ENCODE data around the gene GPATCH4.

Gene GPATCH4

GRCh38 chr1:156646738-156647211 is 45.5 kb upstream of the GPATCH4 start:
- no peak for TF ChIP-seq FOXP2 (optimal IDR thresholded peaks at IDR 0.05; ENCODE audit: borderline replicate concordance, extremely low read depth, extremely low read length, insufficient read depth)

GRCh38 chr1:156645666-156646065 is 44.4 kb upstream of the GPATCH4 start:
- no peak for TF ChIP-seq SIN3A (IDR thresholded peaks at IDR 0.05; ENCODE audit: borderline replicate concordance, insufficient read depth, low read length)
- TF ChIP-seq POLR2AphosphoS5 (IDR thresholded peaks at IDR 0.05; ENCODE audit: low read depth, low read length), result no peak
- no peak for TF ChIP-seq REST (IDR thresholded peaks at IDR 0.05; ENCODE audit: insufficient read depth in 1 of 2, low read depth in 2 of 2, low read length in 2 of 2)
- TF ChIP-seq FOXP2 (optimal IDR thresholded peaks at IDR 0.05; ENCODE audit: borderline replicate concordance, extremely low read depth, extremely low read length, insufficient read depth), result no peak
- TF ChIP-seq TAF1 (IDR thresholded peaks at IDR 0.05; ENCODE audit: borderline replicate concordance, insufficient read depth, low read length), result no peak

- TF ChIP-seq REST (IDR thresholded peaks at IDR 0.05; ENCODE audit: insufficient read depth in 1 of 2, low read depth in 2 of 2, low read length in 2 of 2) (no peak), SIN3A (IDR thresholded peaks at IDR 0.05; ENCODE audit: borderline replicate concordance, insufficient read depth, low read length) (no peak), FOXP2 (optimal IDR thresholded peaks at IDR 0.05; ENCODE audit: borderline replicate concordance, extremely low read depth, extremely low read length, insufficient read depth) (no peak), POLR2AphosphoS5 (IDR thresholded peaks at IDR 0.05; ENCODE audit: low read depth, low read length) (no peak), TAF1 (IDR thresholded peaks at IDR 0.05; ENCODE audit: borderline replicate concordance, insufficient read depth, low read length) (no peak)
Measured at GRCh38 chr1:156645056-156645455, 43.8 kb upstream of the GPATCH4 start.

GRCh38 chr1:156644640-156645039 is 43.4 kb upstream of the GPATCH4 start:
- TF ChIP-seq FOXP2 (optimal IDR thresholded peaks at IDR 0.05; ENCODE audit: borderline replicate concordance, extremely low read depth, extremely low read length, insufficient read depth) (no peak), TAF1 (IDR thresholded peaks at IDR 0.05; ENCODE audit: borderline replicate concordance, insufficient read depth, low read length) (no peak), REST (IDR thresholded peaks at IDR 0.05; ENCODE audit: insufficient read depth in 1 of 2, low read depth in 2 of 2, low read length in 2 of 2) (no peak), POLR2AphosphoS5 (IDR thresholded peaks at IDR 0.05; ENCODE audit: low read depth, low read length) (no peak), SIN3A (IDR thresholded peaks at IDR 0.05; ENCODE audit: borderline replicate concordance, insufficient read depth, low read length) (no peak)

GRCh38 chr1:156644146-156644545 is 42.9 kb upstream of the GPATCH4 start:
- TF ChIP-seq FOXP2 (optimal IDR thresholded peaks at IDR 0.05; ENCODE audit: borderline replicate concordance, extremely low read depth, extremely low read length, insufficient read depth) (no peak), SIN3A (IDR thresholded peaks at IDR 0.05; ENCODE audit: borderline replicate concordance, insufficient read depth, low read length) (no peak), TAF1 (IDR thresholded peaks at IDR 0.05; ENCODE audit: borderline replicate concordance, insufficient read depth, low read length) (no peak), POLR2AphosphoS5 (IDR thresholded peaks at IDR 0.05; ENCODE audit: low read depth, low read length) (no peak), REST (IDR thresholded peaks at IDR 0.05; ENCODE audit: insufficient read depth in 1 of 2, low read depth in 2 of 2, low read length in 2 of 2) (no peak)
